HG02852 (cell line): ENCODE data around the gene ITGAE.
A peak's percentile ranks its signal among the peaks of the same experiment; 100 is the strongest.

Experiments
- ATAC-seq: cut with Tn5 transposase; IDR thresholded peaks from one replicate; pipeline ENCODE4 v1.9.1; 2021; ENCODE audit warnings: mild to moderate bottlenecking, moderate library complexity; ENCODE audit not compliant: unreplicated experiment

Gene ITGAE

DNA sequence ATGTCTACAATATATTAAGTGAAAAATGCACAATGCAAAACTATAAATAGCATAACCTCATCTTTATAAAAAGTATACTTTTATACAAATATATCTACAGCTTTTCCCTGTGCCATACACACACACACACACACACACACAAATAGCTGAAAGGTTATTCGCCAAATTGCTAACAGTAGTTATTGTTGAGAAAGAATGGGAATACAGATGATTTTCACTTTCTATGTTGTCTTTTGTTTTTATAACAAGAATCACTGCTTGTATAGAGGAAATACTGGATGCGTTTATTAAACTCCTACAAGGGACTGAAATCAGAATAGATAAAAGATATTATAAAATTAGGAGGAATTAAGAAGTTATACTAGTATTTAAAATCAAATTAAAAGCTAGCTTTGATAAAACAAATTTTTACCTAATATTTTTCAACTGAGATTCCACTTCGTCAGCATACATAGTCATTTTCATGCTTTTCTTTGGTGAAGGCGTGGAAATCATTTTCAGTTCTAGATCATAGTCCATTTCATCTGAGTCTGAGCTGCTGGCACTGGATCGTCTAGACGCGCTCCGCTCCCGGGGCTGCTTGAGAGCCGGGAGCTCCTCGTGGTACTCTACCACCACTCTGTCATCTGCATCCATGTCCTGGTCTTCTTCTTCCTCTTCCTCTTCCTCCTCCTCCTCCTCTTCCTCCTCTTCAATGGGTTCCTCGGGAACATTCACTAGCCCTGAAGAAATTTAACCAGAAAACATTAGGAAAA is 17.0 kb upstream of the ITGAE start:
- ATAC-seq, result no peak

DNA sequence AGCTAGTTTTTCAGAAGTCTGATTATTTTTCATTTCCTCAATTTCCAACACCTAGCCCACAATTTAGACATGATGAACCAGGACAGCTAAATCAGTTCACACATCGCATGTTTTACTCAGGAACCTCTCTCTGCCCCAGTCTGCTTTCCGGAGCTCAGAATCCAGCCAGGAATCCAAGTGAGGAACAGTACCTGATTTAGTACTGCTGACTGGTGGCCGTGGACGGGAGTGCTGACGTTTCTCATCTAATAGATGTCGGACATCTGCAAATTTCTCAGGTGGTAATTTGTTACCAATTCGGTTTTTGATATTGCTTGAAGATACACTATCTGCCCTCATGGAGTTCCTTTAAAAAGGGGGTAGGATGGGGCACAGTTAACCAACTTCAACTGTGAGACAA is 14.9 kb upstream of the ITGAE start:
- ATAC-seq, result no peak

DNA sequence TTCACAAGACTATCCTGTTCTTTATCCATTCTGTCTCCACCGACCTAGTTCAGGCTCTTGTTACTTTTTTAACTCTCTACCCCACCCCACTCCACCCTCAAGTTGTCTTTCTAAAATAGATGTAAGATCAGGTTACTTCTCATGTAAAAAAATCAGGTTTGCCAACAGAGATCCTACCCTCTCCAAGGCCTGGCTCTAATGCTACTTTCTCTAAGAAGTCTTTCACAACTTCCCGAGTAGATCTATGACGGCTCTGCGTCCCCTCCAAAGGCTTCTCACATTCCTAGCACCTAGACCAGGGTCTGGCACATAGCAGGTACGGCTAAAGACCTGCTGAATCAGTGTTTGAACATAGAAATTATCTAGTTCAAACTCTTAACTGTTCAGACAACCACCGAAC is 14.1 kb upstream of the ITGAE start:
- ATAC-seq, result no peak

DNA sequence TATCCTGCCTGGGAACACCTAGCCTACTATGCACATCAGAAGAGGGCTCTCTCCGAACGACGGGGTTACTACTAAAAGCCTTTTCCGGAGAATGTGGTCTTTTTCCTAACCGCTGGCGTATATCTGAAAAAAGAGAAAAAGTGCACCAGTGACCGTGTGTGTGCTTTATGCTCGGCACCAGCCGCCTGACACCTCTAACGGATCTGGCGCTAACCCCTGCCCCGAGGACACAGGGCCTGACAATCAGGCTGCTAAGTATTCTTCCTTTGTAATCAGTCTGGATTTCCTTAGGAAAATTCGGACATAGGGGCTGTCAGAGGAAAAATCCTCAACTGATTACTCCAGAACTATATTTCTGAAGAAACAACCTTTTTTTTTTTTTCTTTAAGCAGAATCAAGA is 13.4 kb upstream of the ITGAE start:
- no peak for ATAC-seq

DNA sequence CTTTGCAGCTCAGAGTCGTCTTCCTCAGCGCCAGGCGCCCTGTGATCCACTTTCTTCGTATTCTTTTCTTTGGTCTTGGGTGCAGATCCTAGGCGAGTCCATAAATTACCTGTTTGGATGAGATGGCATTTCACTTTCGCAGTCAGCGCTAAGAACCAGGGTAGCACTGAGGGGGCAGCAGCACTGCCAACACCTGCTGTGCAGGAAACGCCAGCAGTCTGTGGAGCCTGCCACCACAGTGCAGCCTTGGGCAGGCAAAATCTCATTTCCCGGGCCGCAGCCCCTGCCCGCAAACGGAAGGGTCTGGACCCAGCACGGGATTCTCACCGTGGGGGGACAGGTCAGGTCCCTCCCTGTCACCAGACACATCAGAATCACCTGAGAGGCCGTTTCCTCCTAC is 12.2 kb upstream of the ITGAE start:
- no peak for ATAC-seq

DNA sequence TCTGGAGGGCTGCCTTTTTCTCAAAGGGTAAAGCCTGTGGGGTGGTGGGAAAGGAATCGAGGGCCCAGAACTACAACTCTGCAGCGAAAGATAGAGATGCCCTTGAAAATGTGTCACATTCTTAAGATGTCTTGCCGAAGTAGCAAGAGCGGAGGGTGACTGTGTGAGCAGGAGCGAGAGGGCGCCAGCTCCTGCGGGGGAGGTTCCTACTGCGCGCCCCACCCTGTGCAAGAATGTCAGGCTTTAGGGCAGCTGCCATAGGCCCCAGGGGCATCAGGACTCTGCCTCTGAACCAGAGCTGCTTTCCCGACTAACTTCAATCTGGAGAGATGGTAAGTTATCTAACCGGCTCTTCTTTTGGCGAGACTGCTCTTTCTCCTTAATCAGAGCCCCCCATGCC is 11.8 kb upstream of the ITGAE start:
- no peak for ATAC-seq

DNA sequence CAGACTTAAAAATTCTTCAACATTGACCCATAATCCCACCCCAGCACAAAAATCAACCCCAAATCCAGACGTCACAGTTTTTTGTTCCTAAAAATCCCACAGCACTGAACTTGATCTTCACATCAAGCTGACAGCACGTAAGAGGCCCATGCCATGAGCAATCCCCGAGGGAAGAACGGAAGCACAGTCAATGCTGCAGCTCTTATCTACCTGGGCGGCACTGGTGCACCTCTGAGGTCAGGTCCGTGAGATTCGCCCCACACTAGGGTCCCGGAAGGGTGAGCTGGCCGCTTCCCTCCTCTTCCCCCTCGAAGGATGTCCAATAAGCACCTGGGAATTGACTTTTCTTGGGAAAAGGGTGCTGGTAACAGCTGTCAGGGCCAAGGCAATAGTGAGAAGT is 11.3 kb upstream of the ITGAE start:
- no peak for ATAC-seq

DNA sequence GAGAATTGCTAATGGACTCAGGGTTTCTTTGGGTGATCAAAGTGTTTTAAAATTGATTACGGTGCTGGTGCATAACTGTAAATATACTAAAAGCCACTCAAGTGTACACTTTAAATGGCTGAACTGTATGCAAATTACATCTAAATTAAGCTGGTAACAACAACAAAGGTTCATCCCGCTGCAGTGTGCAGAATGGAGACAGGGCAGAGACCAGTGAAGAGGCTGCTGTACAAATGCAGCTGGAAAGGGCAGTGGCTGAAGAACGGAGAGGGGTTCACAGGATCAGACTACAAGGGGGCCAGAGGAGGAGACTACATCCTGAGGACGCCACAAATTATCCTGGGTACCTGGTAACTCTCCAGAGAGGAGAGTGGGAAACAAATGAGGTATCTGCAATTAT is 9.0 kb upstream of the ITGAE start:
- ATAC-seq, result no peak

DNA sequence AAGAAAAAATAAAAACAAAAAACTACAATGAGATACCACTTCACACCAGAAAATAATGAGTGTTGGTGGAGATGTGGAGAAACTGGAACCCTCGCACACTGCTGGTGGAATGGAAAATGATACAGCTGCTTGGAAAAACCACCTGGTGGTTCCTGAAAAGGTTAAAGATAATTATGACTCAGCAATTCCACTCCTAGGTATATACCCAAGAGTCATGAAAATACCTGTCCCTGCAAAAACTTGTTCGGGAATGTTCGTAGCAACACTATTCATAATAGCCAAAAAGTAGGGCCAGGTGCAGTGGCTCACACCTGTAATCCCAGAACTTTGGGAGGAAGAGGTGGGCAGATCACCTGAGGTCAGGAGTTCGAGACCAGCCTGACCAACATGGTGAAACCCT is 8.1 kb upstream of the ITGAE start:
- ATAC-seq, result no peak

DNA sequence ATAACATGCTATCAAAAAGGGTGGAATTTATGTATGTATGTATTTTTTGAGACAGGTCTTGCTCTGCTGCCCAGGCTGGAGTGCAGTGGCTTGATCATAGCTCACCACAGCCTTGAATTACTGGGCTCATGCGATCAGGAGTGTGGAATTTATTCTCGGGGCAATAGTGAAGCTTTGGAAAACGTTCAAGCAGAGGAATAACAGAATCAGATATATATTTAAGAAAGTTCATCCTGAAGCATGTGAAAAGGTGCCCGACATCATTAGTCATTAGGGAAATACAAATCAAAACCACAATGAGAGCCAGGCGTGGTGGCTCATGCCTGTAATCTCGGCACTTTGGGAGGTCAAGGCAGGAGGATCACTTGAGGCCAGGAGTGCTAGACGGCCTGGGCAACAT is 7.7 kb upstream of the ITGAE start:
- no peak for ATAC-seq

DNA sequence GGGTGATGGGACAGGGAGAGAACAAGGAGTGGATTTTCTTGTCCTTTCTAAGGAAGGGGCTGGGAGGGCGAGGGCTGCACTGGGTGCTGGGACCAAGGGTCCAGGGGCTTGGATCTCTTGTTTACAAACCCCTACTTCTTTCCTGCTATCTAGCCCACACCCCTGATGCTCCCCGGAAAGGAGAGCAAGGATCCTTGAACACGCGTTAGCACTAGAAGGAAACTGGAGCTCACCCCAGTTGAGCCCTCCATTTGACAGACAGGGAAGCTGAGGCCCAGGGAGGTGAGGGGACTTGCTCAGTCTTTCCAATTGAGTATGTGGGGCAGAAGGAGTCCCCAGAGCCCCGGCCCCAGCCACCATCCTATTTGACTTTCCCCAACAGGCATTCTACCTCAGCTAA is 4.6 kb upstream of the ITGAE start:
- no peak for ATAC-seq

DNA sequence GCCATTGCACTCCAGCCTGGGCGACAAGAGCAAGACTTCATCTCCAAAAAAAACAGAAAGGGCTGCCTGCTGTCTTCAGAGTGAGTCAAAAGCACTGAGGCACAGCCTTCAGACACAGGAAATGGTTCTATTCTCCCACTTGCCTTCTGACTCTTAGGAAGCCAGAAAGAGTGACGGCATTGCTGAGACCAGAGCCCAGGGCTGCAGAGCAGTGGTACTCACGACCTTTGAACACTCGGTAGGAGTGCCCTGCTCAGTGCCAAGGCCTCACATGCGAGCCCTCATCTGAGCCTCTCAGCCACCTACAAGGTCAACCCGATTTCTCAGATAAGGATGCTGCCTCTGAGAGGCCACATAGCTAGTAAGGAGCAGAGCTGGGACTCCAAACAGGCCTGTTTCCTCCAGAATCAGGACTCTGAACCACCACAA is 3.5 kb upstream of the ITGAE start:
- ATAC-seq, result peak; percentile 66

DNA sequence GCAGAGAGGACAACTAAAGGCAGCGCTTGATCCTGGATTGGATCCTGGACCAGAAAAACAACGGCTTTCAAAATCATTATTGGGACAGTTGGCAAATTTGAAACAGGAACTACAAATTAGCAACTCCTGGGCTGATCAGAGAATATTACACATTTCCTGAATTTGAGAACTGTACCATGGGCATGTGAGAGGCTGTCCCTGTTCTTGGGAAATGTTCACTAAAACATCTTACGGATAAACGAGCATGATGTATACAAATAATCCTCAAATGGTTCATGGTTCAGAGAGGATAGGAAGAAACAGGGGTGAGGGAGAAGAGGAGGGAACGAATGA is 2.3 kb upstream of the ITGAE start:
- no peak for ATAC-seq

DNA sequence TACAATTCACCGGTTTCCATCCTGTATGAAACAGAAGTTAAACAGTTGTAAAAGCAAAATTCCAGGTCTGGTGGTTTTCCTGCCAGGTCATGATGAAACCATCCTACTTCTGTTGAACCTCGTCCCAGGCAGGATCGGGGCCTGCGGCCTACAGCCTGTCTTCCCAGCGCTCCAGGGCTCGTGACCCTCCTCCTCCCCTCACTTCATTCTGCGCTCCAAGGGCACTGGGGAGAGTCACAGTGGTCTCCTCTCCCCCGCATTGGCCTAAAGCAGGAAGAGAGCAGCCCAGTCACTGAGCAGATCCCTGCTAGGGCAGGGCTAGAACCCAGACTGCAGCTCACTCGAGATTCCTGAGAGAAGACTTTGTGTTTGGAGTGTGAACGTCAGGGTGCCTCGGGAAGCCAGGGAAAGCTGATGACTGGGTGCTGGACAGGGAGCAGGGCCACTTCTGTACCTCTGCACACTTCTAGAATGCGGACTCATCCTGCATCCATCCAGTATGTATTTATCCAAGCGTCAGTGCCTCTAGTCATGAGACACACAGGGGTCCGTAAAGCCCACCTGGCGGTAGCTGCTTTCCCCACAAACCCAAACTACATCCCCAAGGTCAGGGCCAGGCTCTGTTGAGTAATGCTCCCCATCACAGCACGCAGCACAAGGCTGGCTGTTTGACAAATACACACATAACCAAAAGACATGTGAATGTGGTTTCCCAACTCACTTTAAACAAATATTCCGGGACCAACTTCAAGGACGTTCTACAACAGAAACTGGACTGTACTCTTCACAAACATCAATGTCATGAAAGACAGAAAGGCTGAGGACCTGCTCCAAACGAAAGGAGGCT is 1.7 kb upstream of the ITGAE start:
- ATAC-seq, result no peak

DNA sequence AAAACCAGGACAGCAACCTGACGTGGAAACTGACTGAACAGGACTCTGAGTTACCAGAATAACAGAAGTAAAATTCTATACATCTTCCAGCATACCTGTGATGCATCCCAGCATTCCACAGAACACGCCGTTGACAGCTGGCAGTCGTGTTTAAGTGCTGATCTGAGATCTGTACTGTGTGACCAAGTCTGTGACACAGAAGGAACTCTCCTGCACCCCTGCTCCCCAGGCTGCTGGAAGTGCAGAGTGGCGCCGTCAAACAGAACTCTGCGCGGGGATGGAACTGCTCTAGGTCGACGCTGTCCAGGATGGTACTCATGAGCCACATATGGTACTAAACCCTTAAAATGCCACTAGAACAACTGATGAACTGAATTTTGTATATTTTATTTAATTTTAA is 804 bp upstream of the ITGAE start:
- no peak for ATAC-seq

DNA sequence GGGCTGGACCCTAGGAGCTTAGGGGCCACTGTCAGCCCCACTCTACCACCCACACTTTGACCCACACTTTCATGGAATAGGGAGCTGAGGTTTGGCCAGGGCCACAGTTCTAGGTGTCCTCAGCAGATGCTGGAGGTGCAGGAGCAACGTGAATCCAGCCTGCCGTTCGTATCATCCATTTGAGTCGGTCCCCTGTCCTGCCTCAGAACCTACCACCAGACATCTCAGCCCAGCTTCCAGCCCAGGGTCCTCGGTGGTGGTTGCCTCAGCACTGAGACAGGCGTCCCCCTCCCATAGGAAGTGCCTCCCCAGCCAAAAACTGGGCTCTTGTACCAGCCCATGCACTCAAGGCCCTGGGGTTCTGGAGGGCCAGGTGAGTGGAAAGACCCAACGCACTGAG is 359 bp upstream of the ITGAE start:
- ATAC-seq, result no peak

DNA sequence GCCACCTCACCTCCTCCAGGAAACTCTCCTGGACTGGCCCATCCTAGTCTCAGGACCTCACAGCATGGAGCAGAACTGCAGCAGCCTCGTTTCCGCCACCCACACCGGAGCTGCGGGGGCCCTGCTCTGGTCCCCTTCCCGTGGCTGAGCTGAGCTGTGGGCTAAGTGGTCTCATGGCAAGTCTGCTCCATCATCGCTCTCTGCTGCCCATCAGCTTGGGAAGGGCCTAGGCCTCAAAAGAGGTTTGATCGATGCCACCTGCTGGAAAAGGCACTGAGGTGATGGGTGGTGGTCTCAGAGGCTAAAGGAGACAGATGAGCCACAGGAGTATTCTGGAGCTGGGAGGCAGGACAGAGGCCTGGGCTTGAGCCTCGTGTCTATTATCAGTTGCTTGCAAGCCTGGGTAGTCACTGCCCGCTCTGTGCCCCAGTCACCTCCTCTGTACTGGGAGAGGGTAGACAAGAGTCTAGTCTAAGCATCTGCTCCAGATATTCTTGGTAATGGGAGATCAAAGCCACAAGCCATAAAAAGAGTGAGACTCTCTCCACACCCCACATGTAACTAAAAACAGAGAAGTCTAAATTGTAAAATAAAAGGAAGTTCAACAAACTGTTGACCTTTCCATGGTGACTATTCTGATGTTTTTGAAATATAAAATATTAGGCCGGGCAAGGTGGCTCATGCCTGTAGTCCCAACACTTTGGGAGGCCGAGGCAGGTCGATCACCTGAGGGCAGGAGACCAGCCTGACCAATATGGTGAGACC is 1.6 kb downstream of the ITGAE start:
- ATAC-seq, result no peak

DNA sequence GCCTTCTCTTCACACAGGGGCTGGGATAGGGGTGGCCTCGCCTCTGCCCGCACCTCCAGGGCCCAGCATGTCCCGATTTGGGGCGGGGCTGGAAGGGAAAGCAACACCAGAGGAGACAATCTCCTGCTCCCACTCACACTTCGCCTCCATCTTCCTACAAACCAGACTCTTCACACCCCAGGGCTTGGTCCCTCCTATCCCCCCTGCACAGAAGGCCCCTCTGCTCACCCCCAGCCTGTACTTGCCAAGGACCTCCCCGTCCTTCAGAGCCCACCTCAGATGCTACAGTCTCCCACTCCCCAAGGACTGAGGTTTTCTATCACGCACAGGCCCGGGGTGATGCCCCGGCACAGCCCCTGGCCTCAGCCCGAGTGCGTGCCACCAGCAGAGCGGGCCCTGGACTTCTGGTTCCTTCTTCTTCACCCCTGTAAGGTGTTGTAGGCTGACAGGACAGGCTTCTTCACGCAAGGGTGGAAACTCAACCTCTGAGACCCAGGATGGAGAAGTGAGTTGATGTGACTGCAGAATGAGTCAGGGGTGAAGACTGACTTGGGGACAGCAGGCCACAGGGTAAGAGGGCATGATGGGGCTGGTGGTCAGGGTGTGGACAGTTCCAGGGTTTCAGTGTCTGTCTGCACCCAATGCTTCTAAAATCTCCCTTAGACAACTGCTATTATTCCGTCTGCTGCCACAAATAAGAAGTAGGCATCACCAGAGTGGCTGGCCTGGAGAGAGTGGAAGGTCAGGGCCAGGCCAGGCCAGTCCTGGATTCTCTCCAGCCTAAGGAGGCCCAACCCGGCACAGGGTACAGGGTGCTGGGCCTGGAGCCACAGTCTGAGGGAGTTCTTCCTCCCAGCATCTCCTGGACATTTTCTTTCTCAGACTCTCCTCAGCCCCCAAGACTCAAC is 2.5 kb downstream of the ITGAE start:
- ATAC-seq, result no peak

DNA sequence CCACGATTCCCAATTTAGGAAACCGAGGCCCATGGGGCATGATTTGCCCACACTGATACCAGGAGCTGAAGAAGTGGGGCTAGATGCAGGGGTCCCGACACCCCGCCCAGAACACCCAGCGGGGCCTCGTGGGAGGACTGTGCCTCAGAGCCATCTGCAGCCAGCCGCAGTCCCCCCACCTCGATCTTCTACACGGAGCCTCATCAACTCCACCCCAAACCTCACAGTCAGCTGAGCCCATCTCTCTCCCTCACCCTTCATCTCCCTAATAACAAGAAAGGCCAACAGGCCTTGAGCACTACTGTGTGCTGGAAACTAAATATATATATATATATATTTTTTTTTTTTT is 4.2 kb downstream of the ITGAE start:
- ATAC-seq, result peak; percentile 32

DNA sequence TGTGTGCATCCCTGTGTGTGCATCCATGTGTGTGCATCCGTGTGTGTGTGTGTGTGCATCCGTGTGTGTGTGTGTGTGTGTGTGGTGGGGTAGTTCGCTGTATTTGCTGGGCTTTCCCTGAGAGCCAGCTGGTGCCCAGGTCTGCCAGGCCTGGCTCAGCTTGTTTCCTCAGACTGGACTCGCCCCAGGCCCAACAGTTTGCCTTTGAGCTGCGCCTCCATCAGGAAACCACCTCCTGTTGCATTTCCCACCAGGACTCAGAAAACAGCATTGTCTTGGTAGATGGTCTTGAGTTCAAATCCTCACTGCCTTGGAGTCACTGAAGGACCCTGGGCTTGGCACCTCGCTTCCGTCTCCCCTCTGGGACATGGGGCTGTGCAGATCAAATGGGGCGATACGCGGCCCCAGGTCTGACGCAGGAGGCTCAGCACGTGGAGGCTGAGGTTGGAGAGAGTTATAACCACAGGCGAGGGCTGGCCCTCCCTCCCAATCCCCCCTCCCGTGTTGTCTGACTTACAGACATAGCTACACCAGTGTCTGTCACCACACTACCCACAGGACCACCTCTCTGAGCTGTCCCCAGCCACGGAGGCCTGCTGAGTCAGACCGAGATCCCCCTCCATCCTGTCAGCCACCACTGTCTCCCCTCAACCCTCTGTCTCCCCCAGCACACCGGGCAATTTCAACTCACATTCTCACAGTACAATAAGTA is 4.7 kb downstream of the ITGAE start:
- peak; percentile 73 for ATAC-seq
